GM10248 (cell line): Measurements from ENCODE around the gene PCBP4.

Source experiments
- CTCF ChIA-PET: fragments of 300-600 bp; sonication (Branson Sonifier 250); formaldehyde crosslinking; extraction: SDS; loops from one replicate; lab custom pipeline; 2021; ENCODE audit warnings: antibody characterized with exemption; lab: Yijun Ruan, JAX
- POLR2A ChIA-PET: fragments of 350-650 bp; sonication (Branson Sonifier 250); formaldehyde crosslinking; extraction: SDS; loops from one replicate; lab custom pipeline; 2020; ENCODE audit warnings: antibody characterized with exemption; lab: Yijun Ruan, JAX
- DNase-seq: peaks from one replicate; pipeline ENCODE4 v3.0.0; 2012; ENCODE audit errors: extremely low spot score
- TF ChIP-seq, protein P1 (sequence below): IDR thresholded peaks from 2 replicates; pipeline ENCODE4 v1.5.1; 2012; ENCODE audit warnings: mild to moderate bottlenecking, low read depth; ENCODE audit errors: extremely low read depth, missing control alignments, control extremely low read depth

The PCBP4 gene

DNA sequence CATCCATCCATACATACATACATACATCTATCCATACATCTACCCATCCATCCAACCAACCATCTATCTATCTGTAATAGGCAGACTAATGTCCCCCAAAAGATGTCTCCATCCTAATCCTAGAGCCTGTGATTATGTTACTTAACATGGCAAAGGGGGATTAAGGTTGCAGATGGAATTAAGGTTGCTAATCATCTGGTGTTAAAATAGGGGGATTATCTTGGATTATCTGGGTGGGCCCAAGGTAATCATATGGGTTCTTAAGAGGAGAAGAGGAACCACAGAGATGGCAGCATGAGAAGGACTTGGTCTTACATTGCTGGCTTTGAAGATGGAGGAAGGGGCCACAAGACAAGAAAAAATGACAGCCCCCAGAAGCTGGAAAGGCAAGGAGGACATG, 43.2 kb upstream of the PCBP4 start:
- CTCF ChIA-PET = interaction anchor here (1.0 to 1.9 kb wide), 5 partner anchors 9 to 133 kb away, joined by 3 to 7 read pairs (median 3); partner anchors contain the start of gene ABHD14B
- POLR2A ChIA-PET = no interaction called here
- DNase-seq = no peak
- TF ChIP-seq, protein P1, sequence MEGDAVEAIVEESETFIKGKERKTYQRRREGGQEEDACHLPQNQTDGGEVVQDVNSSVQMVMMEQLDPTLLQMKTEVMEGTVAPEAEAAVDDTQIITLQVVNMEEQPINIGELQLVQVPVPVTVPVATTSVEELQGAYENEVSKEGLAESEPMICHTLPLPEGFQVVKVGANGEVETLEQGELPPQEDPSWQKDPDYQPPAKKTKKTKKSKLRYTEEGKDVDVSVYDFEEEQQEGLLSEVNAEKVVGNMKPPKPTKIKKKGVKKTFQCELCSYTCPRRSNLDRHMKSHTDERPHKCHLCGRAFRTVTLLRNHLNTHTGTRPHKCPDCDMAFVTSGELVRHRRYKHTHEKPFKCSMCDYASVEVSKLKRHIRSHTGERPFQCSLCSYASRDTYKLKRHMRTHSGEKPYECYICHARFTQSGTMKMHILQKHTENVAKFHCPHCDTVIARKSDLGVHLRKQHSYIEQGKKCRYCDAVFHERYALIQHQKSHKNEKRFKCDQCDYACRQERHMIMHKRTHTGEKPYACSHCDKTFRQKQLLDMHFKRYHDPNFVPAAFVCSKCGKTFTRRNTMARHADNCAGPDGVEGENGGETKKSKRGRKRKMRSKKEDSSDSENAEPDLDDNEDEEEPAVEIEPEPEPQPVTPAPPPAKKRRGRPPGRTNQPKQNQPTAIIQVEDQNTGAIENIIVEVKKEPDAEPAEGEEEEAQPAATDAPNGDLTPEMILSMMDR = no peak

DNA sequence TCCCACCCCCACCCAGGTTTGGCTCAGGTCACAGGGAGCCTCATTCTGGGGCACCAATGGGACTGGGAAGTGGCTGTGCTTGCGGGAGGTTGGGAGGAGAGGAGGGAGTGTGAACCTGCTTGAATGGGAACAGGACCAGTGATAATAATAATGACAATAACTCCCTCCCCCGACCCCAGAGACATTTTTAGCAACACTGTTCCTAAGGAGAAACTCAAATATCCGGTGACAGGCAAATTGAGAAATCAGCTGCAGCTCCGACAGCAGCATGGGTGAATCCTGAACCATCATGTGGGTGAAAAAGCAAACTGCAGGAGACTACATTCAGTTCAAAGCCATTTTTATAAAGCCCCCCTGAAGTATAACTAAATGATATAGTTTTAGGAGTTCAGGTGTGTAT, 40.0 kb upstream of the PCBP4 start:
- ChIA-PET POLR2A (no interaction called here), CTCF (interaction anchor here (0.7 to 1.6 kb wide), 5 partner anchors 46 to 138 kb away, joined by 3 to 4 read pairs (median 4); no protein-coding TSS in a partner anchor)
- DNase-seq = no peak
- TF ChIP-seq, protein P1 = no peak

DNA sequence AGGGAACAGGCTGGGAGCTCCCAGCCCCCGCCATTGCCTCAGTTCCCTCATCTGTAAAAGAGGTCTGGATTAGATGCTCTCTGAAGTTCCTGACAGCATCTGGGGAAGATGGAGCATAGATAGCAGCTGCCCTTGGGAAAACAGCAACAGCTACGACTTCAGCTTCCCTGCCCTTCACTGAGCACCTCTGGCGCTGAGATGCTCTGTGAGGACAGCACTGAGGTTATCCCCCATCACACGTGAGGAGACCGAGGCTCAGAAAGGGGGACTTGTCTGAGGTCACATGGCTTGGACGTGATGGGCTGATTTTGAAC, 39.5 kb upstream of the PCBP4 start:
- TF ChIP-seq, protein P1 = no peak
- POLR2A ChIA-PET = no interaction called here
- no peak for DNase-seq
- CTCF ChIA-PET = interaction anchor here (1.3 to 1.6 kb wide), 3 partner anchors 47 to 128 kb away, joined by 3 to 4 read pairs (median 3); no protein-coding TSS in a partner anchor

DNA sequence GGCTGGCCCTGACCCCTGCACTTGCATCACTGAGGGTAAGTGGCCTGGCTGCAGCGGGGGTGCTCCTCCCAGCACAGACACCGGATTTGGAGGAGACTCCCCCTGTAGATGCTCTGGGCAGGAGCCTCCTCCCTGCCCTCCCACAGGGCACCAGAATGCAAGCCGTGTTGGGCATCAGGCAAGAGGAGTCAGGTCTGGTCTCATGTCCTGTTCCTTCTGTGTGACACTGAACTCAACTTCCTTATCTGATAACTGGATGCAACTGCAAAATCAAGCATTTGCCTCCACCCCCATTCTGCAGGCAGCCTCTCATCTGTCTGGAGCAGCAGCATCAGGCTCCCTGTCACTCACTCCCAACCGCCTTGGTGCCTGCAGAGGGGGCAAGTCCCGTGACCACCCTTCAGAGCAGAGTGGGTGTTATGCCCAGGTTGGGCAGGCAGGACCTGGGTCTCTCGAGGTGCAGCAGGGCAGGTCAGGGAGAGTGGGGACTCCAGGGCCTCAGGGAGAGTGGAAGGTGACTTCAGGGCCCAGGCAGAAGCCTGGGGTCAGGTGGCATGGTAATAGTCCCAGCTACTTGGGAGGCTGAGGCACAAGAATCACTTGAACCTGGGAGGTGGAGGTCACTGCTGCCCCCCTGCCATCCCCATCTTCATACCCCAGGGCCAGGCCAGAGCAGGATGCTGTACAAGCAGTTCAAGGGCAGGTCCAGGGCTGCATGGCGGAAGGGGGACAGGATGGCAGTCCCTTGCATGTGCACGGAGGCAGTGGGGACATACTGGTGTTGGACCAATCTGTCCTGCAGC, 39.0 kb upstream of the PCBP4 start:
- ChIA-PET POLR2A (no interaction called here), CTCF (interaction anchor here (1.0 to 6.4 kb wide), 6 partner anchors 23 to 137 kb away, joined by 3 to 172 read pairs (median 4); no protein-coding TSS in a partner anchor)
- DNase-seq = no peak
- TF ChIP-seq, protein P1 = no peak

DNA sequence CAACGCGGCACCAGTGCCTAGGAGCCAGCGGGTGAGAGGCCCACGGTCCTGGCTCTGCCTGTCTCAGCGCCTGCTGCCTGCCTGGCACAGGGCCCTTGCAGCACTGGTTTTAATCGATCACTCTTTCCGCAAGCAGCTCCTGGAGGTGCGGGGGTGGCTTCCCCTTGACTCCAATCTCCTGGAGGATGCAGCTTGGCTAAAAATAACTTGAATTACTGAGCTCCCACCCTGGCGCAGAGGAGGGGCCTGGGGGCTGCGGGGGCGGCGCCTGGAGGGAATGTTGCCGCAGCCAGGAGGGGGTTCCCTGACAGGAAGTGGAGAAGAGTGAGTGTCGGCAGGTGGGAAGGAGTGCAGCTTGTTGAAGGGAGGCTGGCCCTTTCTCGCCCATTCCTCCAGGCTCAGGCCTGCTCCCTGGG, 38.3 kb upstream of the PCBP4 start:
- ChIA-PET CTCF (interaction anchor here (1.0 to 6.4 kb wide), 5 partner anchors 10 to 138 kb away, joined by 3 to 172 read pairs (median 7); partner anchors contain the start of gene RPL29), POLR2A (interaction anchor here (1.2 kb wide), 1 partner anchor 10 kb away, joined by 3 read pairs; the partner anchor contains the start of gene RPL29)
- TF ChIP-seq, protein P1 = no peak
- no peak for DNase-seq

DNA sequence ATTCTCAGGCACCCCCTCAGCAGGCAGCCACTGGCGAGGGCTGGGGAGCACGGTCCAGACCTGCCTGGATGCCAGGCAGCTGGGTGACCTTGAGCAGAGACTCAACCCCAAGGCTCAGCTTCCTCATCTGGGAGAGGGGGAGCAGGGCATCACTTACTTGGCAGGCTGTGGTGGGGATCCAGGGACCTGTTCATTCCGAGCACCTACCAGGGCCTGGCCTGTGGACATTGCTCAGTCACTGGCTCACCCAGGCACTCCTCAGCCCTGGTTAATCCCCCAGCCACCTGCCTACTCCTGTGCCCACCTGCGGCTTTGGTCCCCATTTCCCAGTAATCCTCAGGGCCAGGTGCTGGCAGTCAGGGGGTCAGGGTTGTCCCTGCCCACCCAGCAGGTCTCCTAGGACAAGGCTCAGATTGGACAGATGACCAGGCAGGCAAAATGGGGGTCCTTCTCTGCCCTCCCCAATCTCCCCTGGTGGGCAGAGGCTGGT, 37.7 kb upstream of the PCBP4 start:
- CTCF ChIA-PET = interaction anchor here (1.0 to 6.4 kb wide), 8 partner anchors 10 to 139 kb away, joined by 3 to 172 read pairs (median 42); partner anchors contain the start of genes DUSP7 and RPL29
- no peak for DNase-seq
- POLR2A ChIA-PET = interaction anchor here (1.2 kb wide), 1 partner anchor 9 kb away, joined by 3 read pairs; the partner anchor contains the start of gene RPL29
- TF ChIP-seq, protein P1 = no peak
